GM12801 (cell line): ENCODE results near the gene SERGEF.

Experiments used
- TF ChIP-seq, protein P1 (sequence below): IDR thresholded peaks from one replicate; pipeline ENCODE4 v1.5.1; 2011; ENCODE audit warnings: control low read depth; ENCODE audit not compliant: insufficient read length; ENCODE audit errors: extremely low read depth

Gene SERGEF

DNA sequence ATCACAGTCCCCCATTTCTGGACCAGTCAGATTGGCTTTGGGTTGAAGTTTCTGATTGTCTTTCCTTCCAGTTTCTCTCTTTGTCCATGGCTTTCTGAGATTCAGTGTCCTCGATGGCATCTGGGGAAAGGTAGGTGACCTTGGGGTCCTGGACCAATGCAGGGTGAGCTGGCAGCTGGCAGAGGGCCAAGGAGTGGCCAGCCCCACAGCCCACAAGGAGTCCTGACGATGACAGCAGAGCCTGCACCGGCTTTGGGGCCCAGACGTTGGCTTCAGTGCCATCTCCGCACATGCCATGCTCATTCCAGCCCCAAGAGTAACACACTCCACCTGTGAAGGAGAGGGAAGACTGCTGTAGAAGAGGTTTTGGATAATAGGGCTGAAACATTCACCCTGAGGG, 224.8 kb downstream of the SERGEF start:
- TF ChIP-seq, protein P1, sequence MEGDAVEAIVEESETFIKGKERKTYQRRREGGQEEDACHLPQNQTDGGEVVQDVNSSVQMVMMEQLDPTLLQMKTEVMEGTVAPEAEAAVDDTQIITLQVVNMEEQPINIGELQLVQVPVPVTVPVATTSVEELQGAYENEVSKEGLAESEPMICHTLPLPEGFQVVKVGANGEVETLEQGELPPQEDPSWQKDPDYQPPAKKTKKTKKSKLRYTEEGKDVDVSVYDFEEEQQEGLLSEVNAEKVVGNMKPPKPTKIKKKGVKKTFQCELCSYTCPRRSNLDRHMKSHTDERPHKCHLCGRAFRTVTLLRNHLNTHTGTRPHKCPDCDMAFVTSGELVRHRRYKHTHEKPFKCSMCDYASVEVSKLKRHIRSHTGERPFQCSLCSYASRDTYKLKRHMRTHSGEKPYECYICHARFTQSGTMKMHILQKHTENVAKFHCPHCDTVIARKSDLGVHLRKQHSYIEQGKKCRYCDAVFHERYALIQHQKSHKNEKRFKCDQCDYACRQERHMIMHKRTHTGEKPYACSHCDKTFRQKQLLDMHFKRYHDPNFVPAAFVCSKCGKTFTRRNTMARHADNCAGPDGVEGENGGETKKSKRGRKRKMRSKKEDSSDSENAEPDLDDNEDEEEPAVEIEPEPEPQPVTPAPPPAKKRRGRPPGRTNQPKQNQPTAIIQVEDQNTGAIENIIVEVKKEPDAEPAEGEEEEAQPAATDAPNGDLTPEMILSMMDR = no peak

DNA sequence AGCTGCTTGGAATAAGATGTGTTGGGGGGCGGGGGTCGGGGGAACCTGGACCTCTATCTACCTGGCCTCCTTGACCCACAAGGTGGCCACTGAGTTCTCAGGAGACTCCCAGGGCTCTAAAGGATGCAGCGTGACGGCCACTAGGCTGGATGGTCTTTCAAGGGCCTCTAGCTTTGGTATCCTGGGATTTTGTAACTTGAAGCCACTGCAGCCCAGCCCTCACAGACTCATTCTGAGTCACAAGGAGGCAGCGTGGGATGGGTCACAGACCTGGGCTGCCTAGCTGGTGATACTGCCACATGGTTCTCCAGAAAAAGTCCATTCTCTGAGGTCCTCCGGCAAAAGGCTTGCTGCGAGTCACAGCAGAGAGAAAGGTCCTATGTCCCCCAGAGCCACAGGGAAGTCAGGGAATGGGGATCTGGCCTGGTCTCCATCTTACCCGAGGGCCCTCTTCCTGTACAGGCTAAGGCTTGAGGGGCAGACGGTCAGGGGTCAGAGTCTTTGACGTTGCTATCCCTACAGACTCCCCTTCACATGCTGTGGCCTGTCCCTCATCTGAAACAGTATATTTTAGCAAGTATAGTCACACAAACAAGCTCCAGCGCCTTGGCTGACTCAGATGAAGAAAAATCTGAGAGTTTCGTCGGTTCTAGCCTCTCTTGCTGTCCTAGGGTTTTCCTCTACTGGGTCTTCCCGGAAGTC, 225.9 kb downstream of the SERGEF start:
- TF ChIP-seq, protein P1 = no peak

DNA sequence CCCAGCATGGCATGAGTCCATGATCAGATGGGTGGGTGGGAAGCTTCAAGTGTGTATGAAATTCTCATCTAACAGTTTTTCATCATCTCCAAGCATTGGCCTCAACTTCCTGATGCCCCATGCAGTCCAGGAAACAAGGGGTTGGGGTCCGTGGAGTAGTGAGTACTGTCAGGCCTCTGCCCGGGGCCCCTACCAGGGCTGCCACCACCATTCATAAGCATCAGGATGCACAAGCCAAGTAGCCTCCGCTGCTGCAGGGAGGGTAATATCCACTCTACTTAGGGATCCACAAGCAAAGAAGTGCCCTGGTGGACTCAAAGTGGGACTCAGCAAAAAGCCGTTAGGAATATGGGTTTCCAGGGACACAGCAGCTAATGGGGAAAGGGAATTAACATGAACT, 229.0 kb downstream of the SERGEF start:
- TF ChIP-seq, protein P1 = no peak

- TF ChIP-seq, protein P1 = no peak
These were observed 230.1 kb downstream of the SERGEF start for GRCh38 chr11:17782603-17783337.

GRCh38 chr11:17782145-17782544, 230.7 kb downstream of the SERGEF start:
- TF ChIP-seq, protein P1 = no peak

DNA sequence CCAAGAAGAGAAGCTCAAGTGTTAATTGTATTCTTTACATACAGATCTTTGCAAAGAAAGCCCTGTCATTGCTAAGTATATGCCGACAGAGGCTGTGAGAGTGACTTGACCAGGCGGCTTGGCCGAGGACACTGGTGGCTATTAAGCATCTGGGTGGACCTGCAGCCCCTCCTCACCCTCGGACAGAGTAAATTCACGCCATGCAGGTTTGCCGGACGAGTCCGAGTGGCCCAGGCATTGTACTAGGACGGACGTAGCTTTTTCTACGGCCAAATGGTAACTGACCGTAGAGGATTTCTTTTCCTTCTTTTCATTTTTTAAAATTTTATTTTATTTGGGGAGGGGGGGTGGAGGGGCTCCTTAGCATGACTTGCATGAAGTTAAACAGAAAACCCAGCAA, 231.2 kb downstream of the SERGEF start:
- TF ChIP-seq, protein P1 = no peak

DNA sequence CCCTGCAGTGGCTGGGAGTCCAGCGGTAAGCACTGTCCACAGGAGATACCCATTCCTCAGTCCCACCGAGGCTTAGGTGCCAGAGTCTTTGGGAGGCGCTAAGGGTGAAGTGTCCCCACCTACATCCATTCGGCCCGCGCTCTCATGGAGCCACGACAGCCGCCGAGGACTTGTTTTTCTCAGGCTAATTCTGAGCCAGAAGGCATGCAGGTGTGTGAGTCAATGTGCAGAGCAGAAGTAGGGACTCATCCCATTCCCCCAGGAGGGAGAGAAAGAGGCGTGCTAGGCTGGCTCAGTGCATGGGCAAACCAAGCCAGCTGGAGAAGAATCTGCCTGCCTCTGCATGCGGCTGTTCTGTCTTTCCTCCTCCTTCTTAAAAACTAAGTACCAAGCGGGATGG, 231.6 kb downstream of the SERGEF start:
- TF ChIP-seq, protein P1 = no peak
